ENCODE data around the gene FRAS1.

FRAS1 gene

DNA sequence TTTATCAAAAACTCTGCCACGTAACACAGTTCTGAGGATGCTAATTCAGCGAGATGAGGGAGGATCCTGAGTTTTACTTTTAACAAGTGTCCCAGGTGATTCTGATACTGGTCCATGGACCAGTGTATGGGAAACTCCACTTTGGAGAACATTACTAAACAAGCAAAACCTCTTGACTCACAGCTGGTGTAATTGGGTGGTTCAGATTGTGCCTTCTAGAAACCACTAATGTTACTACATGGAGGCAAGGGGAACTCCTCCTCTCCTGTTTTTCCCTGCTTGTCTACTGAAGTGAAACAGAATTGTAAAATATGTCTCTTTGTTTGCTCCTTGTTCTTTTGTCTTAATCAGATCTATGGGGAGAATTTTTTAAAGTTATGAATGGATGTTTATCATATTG lies 62.6 kb downstream of the FRAS1 start:
- no peak for DNase-seq

DNA sequence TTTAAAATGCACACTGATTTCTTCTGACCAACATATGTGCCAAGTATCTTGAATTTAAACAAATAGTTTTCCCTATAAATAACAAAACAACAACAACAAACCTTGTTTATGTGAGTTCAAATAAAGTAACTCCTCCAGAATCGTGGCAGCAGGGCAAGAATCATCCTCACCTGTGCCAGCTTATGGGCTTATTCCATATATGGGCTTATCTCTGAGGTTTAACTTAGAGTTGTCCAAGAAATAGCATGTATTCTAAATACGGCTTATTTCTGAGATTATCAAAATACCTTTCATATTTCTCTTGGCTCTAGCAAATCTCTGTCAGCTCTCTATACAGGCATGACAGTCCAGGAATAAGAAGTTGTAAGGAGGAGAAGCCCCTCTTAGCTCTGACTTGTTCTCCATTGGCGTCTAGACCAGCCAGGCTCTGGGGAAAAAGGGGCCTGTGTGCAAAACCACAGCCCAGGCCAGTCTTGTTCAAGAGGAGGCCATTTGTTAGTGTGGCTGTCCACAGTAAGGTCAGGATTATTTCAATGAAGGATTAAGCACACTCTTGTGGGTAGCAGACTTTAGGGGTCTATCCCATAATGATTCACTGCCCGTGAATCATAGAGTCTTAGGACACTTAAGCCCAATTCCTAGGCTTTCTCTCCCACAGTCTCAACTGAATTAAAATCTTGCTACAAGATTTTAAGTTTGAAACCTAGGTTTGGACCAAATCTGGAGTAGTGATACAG lies 63.2 kb downstream of the FRAS1 start:
- no peak for DNase-seq

DNA sequence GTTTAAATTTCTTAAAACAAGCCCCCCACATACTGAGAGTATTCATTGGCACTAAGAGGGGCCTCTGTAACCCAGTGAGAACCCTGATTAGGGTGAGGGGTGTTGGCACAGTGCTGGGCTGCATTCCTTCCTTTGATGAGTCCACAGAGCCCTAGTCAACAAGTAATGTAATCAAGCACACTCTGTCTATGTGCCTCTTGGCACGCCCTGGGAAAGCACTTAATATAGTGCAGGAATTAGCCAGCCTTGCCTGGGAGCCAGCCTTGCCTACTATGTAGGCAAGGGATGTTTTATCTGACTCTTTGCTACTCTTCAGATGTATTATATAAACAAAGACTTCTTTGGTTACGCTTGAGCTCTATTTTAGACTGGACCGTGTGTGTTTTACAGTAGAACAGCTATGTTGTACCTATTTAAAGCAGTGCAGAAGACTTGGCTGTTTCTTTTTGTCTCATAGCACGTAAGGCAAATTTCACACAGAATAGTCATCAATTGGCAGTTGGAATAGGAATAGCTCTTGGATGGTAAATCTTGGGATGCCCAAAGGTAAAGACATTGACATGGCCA lies 64.3 kb downstream of the FRAS1 start:
- peak; percentile 28 for DNase-seq

DNA sequence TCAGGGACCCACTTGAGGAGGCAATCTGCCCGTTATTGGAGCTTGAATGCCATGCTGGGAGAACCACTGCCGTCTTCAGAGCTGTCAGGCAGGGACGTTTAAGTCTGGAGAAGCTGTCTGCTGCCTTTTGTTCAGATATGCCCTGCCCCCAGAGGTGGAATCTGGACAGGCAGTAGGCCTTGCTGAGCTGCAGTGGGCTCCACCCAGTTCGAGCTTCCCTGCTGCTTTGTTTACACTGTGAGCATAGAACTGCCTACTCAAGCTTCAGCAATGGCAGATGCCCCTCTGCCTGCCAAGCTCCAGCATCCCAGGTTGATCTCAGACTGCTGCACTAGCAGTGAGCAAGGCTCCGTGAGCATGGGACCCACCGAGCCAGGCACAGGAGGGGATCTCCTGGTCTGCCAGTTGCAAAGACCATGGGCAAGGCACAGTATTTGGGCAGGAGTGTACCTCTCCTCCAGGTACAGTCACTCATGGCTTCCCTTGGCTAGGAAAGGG lies 68.8 kb downstream of the FRAS1 start:
- peak; percentile 46 for DNase-seq

- DNase-seq, result no peak
Observed at GRCh38 chr4:78129383-78130108, 72.4 kb downstream of the FRAS1 start.

DNA sequence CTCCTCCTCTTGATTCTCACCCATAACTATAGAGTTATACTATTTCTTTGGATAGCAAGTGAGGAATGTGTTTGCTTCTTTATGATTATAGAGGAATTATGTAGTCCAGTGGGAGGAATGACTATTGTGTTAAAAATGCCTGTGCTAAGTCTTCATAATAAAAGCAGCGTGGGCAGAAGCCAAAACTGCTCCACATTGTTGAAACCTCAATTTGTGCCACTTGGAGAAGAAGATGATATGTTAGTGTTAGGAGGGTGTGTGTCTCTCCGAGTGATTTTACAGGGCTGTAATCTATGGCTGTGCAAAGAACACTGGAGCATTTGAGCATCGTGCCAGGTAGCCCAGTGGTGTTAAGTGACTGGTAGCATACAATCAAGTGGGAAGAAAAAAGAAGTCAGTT lies 74.3 kb downstream of the FRAS1 start:
- DNase-seq, result no peak

DNA sequence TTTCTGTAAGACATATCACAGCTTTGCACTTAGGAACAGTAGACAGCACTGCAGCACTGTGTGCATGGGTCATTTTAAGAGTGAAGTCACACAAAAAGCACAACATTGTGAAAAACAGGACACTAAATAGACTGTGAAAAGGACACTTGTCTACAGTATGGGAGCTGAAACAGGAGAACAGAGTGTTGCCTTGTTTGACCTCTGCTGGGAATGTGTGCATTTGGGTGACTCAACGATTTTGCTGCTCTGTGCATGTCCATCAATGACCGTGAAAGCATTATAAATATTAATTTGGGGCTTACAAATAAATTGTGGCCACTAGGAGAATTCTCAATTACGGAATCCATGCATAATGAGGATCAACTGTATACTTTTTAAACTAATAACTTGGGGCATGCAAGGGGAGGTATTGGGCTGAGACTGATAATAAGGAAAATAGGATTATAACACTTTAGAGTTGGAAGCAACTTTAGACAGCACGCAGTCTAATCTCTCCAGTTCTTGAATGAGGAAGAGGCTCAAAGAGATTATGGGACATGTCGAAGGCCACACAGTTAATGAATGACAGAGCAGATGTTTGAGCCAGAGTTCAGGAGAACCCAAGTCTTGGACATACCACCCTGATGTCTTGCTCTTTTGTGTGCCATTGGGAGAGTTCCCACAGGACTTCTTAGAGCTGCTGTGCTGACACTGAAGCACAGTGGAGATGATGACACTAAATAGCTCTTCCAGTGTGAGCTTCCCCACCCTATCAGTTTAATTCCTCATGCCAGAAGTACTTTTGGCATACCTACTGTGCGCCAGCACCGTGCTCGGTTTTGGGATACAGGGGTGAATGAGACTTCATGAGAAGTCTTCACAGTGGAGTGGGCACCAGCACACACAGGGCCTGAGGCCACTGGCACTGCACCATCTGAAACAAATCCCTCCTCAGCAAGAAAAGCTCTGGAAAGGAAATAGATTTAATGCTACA lies 79.3 kb downstream of the FRAS1 start:
- no peak for DNase-seq

GRCh38 chr4:78137532-78137931 lies 80.4 kb downstream of the FRAS1 start:
- DNase-seq, result no peak

DNA sequence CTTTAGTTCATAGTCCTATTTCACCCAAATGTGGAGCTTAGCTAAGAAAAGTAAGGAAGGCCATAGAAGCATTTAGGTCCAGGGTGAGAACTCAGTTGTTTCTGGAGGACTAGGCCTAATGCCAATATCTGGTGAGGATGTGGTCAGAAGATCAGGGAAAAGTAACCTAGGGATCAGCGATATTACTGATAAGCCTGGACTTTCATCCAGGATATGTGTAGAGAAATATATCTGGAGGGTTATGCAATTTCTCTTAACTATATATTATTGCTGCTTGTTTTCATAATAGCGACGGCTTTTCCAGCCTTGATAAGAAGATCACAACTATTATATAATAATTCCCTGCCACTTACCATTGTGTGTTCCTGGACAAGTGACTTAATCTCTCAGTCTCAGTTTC lies 81.1 kb downstream of the FRAS1 start:
- DNase-seq, result no peak

GRCh38 chr4:78143634-78144033 lies 86.5 kb downstream of the FRAS1 start:
- DNase-seq, result no peak

- no peak for DNase-seq
Observed at GRCh38 chr4:78145008-78145407, 87.9 kb downstream of the FRAS1 start.

GRCh38 chr4:78145622-78146021 lies 88.5 kb downstream of the FRAS1 start:
- no peak for DNase-seq

DNA sequence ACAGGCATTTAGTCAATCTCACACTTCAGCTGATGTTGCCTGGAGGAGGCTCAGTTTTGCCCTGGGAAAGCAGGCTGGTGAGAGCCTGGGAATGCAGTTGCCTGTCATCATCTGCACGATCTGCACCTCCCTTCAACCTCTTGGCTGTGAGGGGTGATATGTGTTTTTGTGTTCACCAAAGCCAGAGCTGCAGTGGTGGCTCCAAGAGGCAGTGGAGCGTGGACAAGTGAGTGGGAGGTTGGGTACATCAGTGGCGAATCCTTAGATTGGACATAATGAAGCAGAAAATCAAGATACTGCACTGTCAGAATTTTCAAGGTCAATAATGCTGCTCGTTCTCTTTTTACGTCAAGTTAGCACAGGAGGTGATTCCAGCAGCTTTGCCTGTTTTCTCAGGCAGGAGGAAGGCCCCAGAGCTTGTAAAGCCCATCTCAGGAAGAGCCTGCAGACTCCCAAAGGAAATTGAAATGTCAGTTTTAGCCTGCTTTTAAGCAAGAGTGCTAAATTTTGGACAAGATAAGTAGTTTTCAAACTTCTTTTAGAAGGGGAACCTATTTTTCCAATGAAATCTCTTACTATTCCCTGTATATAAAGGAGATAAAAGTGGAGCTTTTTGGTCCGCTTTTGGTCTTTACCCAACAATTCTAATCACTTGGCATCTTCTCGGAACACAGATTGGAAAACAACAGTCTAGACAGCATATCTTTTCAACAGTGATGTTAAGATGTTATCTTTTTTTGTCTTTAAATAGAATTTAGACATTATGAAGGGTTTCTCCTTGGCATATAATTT lies 92.8 kb downstream of the FRAS1 start:
- no peak for DNase-seq

DNA sequence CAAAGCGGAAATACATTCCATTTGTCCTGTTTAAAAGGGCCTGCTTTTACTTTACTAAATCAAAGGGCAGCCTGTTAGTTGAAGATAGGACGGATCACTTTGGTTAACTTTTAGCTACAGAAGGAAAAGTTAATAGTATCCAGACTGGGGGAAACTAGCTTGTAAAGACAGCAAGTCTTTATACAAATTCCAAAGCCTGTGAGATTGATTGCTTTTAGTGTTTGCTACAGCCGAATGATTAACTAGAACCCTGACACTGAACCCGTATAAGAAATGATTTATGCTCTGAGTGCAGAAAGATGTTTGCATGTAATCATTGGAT lies 93.4 kb downstream of the FRAS1 start:
- DNase-seq, result no peak

DNA sequence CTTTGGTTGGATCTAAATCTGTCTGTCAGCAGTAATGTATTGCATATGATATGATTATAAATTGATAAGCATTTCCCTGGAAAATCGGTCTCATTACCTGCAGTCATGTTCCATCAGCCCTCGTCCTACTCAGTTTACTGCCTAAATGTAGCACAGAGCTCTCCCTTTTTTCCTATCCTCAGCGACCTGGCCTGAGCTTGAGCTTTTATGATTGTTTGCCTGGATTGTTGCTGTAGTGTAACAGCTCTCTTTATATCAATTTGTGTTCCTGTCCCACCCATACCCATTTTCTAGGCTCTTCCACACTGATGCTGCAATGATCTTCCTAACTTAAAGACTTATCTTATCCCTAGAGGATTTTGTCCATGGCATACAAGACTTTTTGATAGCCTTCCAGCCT lies 95.7 kb downstream of the FRAS1 start:
- no peak for DNase-seq

DNA sequence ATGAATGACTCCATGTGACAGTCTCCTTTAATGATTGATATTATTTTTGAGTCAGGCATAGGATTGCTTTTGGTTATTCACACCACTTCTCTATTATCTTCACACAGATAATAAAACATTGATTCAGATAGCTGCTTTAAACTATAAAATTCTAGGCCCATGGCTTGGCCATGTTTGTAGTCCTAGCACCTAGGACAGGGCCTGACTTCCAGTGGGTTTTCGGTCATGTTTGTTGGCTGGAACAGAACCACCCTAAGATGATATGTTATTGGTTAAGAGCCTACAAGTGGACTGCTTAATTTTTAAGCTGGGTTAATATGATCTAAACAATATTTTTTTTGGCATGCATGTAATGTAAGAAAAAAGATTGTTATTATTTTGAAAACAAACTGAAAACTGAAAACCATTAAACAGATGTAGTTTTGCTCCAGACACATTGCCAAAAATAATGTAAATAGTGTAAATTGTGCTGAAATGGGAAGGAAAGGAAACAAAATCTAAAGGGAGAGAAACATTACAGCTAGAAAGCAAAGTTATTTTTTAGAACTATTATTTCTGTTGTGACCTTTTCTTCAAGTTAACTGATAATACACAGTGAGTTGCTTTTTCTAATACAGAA lies 98.0 kb downstream of the FRAS1 start:
- no peak for DNase-seq

DNA sequence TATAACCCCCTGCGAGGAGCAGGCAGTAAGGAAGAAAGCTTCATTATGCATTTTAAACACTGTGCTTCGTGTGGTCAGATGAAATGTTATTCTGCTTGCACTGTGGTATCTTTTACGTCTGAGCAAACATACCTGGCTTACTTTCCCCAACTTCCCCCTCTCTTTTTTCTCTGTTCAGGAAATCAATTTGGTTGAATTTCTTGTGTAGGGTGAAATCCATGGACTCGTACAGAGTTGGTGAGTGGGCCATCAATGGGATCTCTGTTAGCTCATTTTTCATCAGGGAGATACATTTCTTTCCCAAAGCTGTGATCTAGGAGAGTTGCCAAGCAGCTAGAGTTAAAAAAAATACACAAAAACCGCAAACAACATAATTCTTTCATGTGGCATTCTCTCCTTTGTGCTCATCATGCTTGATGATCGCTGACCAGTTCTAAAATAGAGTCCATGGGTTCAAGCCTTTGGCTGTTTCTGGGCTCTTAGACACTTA lies 98.5 kb downstream of the FRAS1 start:
- no peak for DNase-seq

DNA sequence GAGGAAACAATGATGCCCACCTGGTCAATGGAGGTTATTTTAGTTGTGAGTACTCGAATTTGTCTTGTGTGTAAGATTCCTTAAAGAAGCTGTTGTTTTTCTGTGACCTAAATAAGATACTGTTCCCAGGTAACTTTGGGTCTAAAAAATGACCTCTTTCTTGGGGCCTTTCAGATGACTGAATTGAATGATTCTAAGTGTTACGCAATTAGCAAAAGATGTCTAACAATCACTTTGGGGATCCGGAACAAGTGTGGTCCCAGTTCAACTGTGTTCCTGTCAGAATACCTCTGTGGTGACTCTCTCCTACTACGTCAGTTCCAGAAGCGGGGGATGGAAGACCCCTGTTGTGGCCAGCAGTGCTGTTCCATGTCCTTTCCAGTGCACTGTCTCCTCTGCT lies 99.4 kb downstream of the FRAS1 start:
- DNase-seq, result no peak

- no peak for DNase-seq
Observed at GRCh38 chr4:78162342-78162741, 105.2 kb downstream of the FRAS1 start.

- no peak for DNase-seq
Observed at GRCh38 chr4:78162821-78163220, 105.7 kb downstream of the FRAS1 start.

GRCh38 chr4:78165758-78166157 lies 108.6 kb downstream of the FRAS1 start:
- DNase-seq, result no peak

DNA sequence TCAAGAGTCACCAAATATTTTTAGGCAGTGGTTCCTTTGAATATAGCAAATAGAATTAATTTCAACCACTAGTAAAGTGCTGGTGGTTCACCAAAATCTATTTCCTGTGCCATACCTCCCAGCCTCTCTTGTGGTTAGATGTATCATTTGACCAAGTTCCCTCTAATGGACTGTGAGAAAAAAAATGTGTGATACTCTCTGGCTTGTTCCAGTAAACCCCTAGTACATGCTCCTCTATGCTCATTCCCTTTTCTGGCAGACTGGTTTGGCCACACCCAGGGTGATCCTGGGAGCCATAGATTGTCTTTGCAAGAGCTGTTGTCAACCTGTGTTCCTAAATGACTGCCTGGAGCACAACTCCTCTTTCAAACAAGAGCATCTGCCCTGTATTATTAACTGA lies 109.5 kb downstream of the FRAS1 start:
- no peak for DNase-seq

Data from DMS53 (cell line).